IMR-90 (cell line): Measurements from ENCODE around the gene CYYR1.

Experiments used
- BHLHE40 ChIP-seq: fragments of 150-350 bp; IDR thresholded peaks from 2 replicates; pipeline ENCODE4 v1.6.1; 2016; ENCODE audit warnings: mild to moderate bottlenecking, low read depth, low read length
- CHD1 ChIP-seq: IDR thresholded peaks from 2 replicates; pipeline ENCODE4 v1.6.1; 2012; ENCODE audit warnings: low read depth, low read length, improper control_type of control experiment
- MAFK ChIP-seq: IDR thresholded peaks from 2 replicates; pipeline ENCODE4 v1.6.1; 2012; ENCODE audit warnings: low read depth, low read length, improper control_type of control experiment
- POLR2A ChIP-seq: IDR thresholded peaks from 2 replicates; pipeline ENCODE4 v1.6.1; 2012; ENCODE audit warnings: mild to moderate bottlenecking, low read depth, low read length
- RAD21 ChIP-seq: IDR thresholded peaks from 2 replicates; pipeline ENCODE4 v1.6.1; 2012; ENCODE audit warnings: low read length, improper control_type of control experiment
- RFX5 ChIP-seq: IDR thresholded peaks from 2 replicates; pipeline ENCODE4 v1.8.0; 2012; ENCODE audit warnings: low read depth, mild to moderate bottlenecking, low read length, moderate library complexity
- SMC3 ChIP-seq: fragments of 150-350 bp; IDR thresholded peaks from 2 replicates; pipeline ENCODE4 v1.6.1; 2016; ENCODE audit warnings: low read depth, mild to moderate bottlenecking, antibody characterized with exemption, low read length, moderate library complexity
- TF ChIP-seq, protein P1 (sequence below): conservative IDR thresholded peaks from 2 replicates; pipeline ENCODE4 v1.5.1; 2012; ENCODE audit warnings: mild to moderate bottlenecking, low read depth, low read length, improper control_type of control experiment

DNA sequence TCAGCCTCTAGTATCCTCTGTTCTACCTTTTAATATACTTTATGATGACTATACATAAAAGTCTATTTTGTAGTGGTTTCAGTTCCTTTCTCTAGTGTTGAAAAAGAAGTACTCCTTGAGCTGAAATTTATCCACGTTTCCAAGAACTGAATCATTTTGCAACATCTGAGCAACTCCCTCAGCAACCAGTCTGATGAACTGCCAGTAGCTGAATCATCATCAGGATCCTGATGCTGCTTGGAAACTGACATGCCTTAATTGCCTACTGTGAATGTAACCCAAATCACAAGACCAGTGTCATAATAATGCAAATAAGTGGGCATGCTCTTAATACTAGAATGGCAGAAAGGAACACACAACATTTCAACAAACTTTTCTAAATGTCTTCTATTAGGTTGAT lies 103.3 kb downstream of the CYYR1 start:
- TF ChIP-seq, protein P1, sequence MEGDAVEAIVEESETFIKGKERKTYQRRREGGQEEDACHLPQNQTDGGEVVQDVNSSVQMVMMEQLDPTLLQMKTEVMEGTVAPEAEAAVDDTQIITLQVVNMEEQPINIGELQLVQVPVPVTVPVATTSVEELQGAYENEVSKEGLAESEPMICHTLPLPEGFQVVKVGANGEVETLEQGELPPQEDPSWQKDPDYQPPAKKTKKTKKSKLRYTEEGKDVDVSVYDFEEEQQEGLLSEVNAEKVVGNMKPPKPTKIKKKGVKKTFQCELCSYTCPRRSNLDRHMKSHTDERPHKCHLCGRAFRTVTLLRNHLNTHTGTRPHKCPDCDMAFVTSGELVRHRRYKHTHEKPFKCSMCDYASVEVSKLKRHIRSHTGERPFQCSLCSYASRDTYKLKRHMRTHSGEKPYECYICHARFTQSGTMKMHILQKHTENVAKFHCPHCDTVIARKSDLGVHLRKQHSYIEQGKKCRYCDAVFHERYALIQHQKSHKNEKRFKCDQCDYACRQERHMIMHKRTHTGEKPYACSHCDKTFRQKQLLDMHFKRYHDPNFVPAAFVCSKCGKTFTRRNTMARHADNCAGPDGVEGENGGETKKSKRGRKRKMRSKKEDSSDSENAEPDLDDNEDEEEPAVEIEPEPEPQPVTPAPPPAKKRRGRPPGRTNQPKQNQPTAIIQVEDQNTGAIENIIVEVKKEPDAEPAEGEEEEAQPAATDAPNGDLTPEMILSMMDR = no peak
- no peak for TF ChIP-seq RFX5
- no peak for TF ChIP-seq POLR2A
- TF ChIP-seq RAD21 = no peak
- no peak for TF ChIP-seq BHLHE40
- TF ChIP-seq MAFK = no peak
- TF ChIP-seq SMC3 = no peak
- TF ChIP-seq CHD1 = no peak
